H1 (cell line): ENCODE data around the gene LPAR6. TPM values are rescaled to one million over a fixed set of nuclear protein-coding genes. Genes with fewer than 3 reads are reported as not detected.

Experiments used
- CTCF ChIA-PET: fragments of 300-600 bp; sonication (Branson Sonifier 250); formaldehyde crosslinking; loops from one replicate; lab custom pipeline; 2021; ENCODE audit not compliant: partially characterized antibody; lab: Charles Lee
- POLR2A ChIA-PET: fragments of 300-600 bp; sonication (Branson Sonifier 250); formaldehyde crosslinking; loops from one replicate; lab custom pipeline; 2021; ENCODE audit warnings: inconsistent platforms; ENCODE audit not compliant: partially characterized antibody; lab: Charles Lee
- DNase-seq, 2 experiments: peaks; one replicate each; pipeline versions ENCODE4 v3.0.0 to v3.0.0-alpha.2; 2010 to 2022; ENCODE audit warnings: low spot score in 2 of 2, low read depth in 1 of 2, mixed read lengths in 1 of 2
- FAIRE-seq: peaks from 2 replicates; lab custom pipeline; 2011; peaks lifted over from hg19 to GRCh38; lab: Jason Lieb, UNC
- H2AFZ ChIP-seq: 2 replicates; pipeline ENCODE4 v1.8.1; 2012; ENCODE audit warnings: low read length, inconsistent platforms
- H2AK5ac ChIP-seq: 2 replicates; pipeline ENCODE4 v1.6.1; 2013; ENCODE audit warnings: low read depth, low read length
- H2BK120ac ChIP-seq: replicated peaks from 2 replicates; pipeline ENCODE3; 2013; ENCODE audit warnings: low read depth, low read length, inconsistent platforms
- H2BK12ac ChIP-seq: 2 replicates; pipeline ENCODE4 v1.6.1; 2013; ENCODE audit warnings: low read depth, low read length
- H2BK15ac ChIP-seq: 2 replicates; pipeline ENCODE4 v1.6.1; 2013; ENCODE audit warnings: low read length
- H2BK20ac ChIP-seq: 2 replicates; pipeline ENCODE4 v1.6.1; 2013; ENCODE audit warnings: low read length
- H2BK5ac ChIP-seq: 2 replicates; pipeline ENCODE4 v1.6.1; 2013; ENCODE audit warnings: low read depth, low read length
- H3K14ac ChIP-seq: 2 replicates; pipeline ENCODE4 v1.6.1; 2013; ENCODE audit warnings: inconsistent platforms; ENCODE audit not compliant: insufficient read length
- H3K18ac ChIP-seq: 2 replicates; pipeline ENCODE4 v1.6.1; 2013; ENCODE audit warnings: low read length; ENCODE audit errors: extremely low read depth
- H3K23ac ChIP-seq: 2 replicates; pipeline ENCODE4 v1.6.1; 2013; ENCODE audit warnings: inconsistent platforms; ENCODE audit not compliant: insufficient read length
- H3K23me2 ChIP-seq: 2 replicates; pipeline ENCODE4 v1.6.1; 2013; ENCODE audit warnings: low read depth, low read length
- H3K27ac ChIP-seq: 2 replicates; pipeline ENCODE4 v1.6.1; 2011; ENCODE audit warnings: low read depth, low read length, inconsistent platforms
- H3K27me3 ChIP-seq, 4 experiments: replicated peaks in 1 of 4; 1 replicate in 1 of 4; 2 replicates in 3 of 4; pipeline versions ENCODE4 v1.6.1 to v1.8.1; 2011 to 2013; ENCODE audit warnings: low read length in 3 of 4, mild to moderate bottlenecking in 3 of 4, inconsistent platforms in 2 of 4, mixed read lengths in 2 of 4, moderate library complexity in 1 of 4; ENCODE audit not compliant: control insufficient read depth in 3 of 4, insufficient read depth in 3 of 4; ENCODE audit errors: extremely low read depth in 1 of 4
- H3K36me3 ChIP-seq, 4 experiments: 2 replicates each; pipeline versions ENCODE4 v1.6.1 to v1.8.1; 2011 to 2013; ENCODE audit warnings: mild to moderate bottlenecking in 4 of 4, low read length in 3 of 4, moderate library complexity in 2 of 4, control low read depth in 1 of 4, inconsistent platforms in 1 of 4; ENCODE audit not compliant: insufficient read depth in 4 of 4, control insufficient read depth in 2 of 4
- H3K4ac ChIP-seq: replicated peaks from 2 replicates; pipeline ENCODE3; 2013; ENCODE audit warnings: low read length, low read depth, mixed read lengths, inconsistent platforms; ENCODE audit not compliant: insufficient read length
- H3K4me1 ChIP-seq, 4 experiments: replicated peaks in 1 of 4; 1 replicate in 1 of 4; 2 replicates in 3 of 4; pipeline versions ENCODE4 v1.6.1 to v1.8.1; 2011 to 2013; ENCODE audit warnings: low read length in 3 of 4, inconsistent platforms in 2 of 4, mixed read lengths in 1 of 4; ENCODE audit not compliant: insufficient read depth in 4 of 4, control insufficient read depth in 3 of 4
- H3K4me2 ChIP-seq, 2 experiments: 2 replicates each; pipeline versions ENCODE4 v1.6.1 to v1.8.1; 2011 to 2013; ENCODE audit warnings: low read depth in 2 of 2, low read length in 2 of 2, control low read depth in 1 of 2, inconsistent platforms in 1 of 2, mild to moderate bottlenecking in 1 of 2; ENCODE audit not compliant: insufficient read depth in 1 of 2
- H3K4me3 ChIP-seq, 4 experiments: fragments of 200-600, 300-600 bp in 1 of 4; sonication (generic), shearing (Covaris generic), sonication (Bioruptor Twin) in 1 of 4; 2 replicates each; pipeline versions ENCODE4 v1.5.1 to v1.8.1; 2011 to 2016; ENCODE audit warnings: low read length in 4 of 4, low read depth in 3 of 4, control low read depth in 2 of 4, inconsistent platforms in 2 of 4, mild to moderate bottlenecking in 2 of 4, mixed read lengths in 1 of 4, moderate library complexity in 1 of 4; ENCODE audit not compliant: insufficient read depth in 2 of 4; ENCODE audit errors: extremely low read depth in 1 of 4
- H3K56ac ChIP-seq: replicated peaks from 2 replicates; pipeline ENCODE3; 2013; ENCODE audit warnings: low read depth, mild to moderate bottlenecking, mixed read lengths, low read length, inconsistent platforms; ENCODE audit not compliant: insufficient read length
- H3K79me1 ChIP-seq: 2 replicates; pipeline ENCODE4 v1.6.1; 2013; ENCODE audit warnings: low read depth, low read length, control low read depth
- H3K79me2 ChIP-seq, 2 experiments: 2 replicates each; pipeline versions ENCODE4 v1.6.1 to v1.8.1; 2012 to 2013; ENCODE audit warnings: low read length in 2 of 2, mild to moderate bottlenecking in 2 of 2, inconsistent platforms in 1 of 2; ENCODE audit not compliant: insufficient read depth in 2 of 2, control insufficient read depth in 1 of 2
- H3K9ac ChIP-seq, 4 experiments: replicated peaks in 1 of 4; 1 replicate in 1 of 4; 2 replicates in 3 of 4; pipeline versions ENCODE4 v1.6.1 to v1.8.1; 2011 to 2013; ENCODE audit warnings: low read depth in 3 of 4, low read length in 3 of 4, control low read depth in 2 of 4, mild to moderate bottlenecking in 2 of 4, moderate library complexity in 2 of 4, inconsistent platforms in 1 of 4; ENCODE audit errors: extremely low read depth in 1 of 4
- H3K9me3 ChIP-seq, 2 experiments: 2 replicates each; pipeline versions ENCODE4 v1.6.1 to v1.8.1; 2012 to 2013; ENCODE audit warnings: mild to moderate bottlenecking in 2 of 2, moderate library complexity in 2 of 2, control low read depth in 1 of 2, inconsistent platforms in 1 of 2, low read depth in 1 of 2, low read length in 1 of 2, mixed read lengths in 1 of 2; ENCODE audit not compliant: insufficient read depth in 2 of 2
- H4K20me1 ChIP-seq, 2 experiments: replicated peaks in 1 of 2; 2 replicates each; pipeline versions ENCODE3 to v1.8.1; 2011 to 2013; ENCODE audit warnings: inconsistent platforms in 2 of 2, low read length in 2 of 2, mild to moderate bottlenecking in 1 of 2; ENCODE audit not compliant: insufficient read depth in 2 of 2, control insufficient read depth in 1 of 2
- H4K5ac ChIP-seq: 2 replicates; pipeline ENCODE4 v1.6.1; 2013; ENCODE audit warnings: low read length, low read depth, mixed read lengths, inconsistent platforms; ENCODE audit not compliant: insufficient read length
- H4K8ac ChIP-seq: 2 replicates; pipeline ENCODE4 v1.8.0; 2013; ENCODE audit warnings: mild to moderate bottlenecking, moderate library complexity, low read length, inconsistent platforms; ENCODE audit not compliant: insufficient read depth; ENCODE audit errors: extremely low read depth
- H4K91ac ChIP-seq: replicated peaks from 2 replicates; pipeline ENCODE3; 2013; ENCODE audit warnings: low read length, mixed read lengths, inconsistent platforms; ENCODE audit not compliant: insufficient read length
- EGR1 ChIP-seq: IDR thresholded peaks from 2 replicates; pipeline ENCODE4 v1.6.1; 2011; ENCODE audit warnings: low read depth, low read length, borderline replicate concordance
- PHF8 ChIP-seq: fragments of 200-600 bp; sonication (generic); conservative IDR thresholded peaks from 2 replicates; pipeline ENCODE4 v1.7.1; 2012; ENCODE audit warnings: low read depth, mild to moderate bottlenecking, inconsistent platforms, low read length, moderate library complexity
- RFX5 ChIP-seq: IDR thresholded peaks from 2 replicates; pipeline ENCODE4 v1.6.1; 2011; ENCODE audit warnings: low read depth, low read length, improper control_type of control experiment, borderline replicate concordance
- RXRA ChIP-seq: IDR thresholded peaks from 2 replicates; pipeline ENCODE4 v1.6.1; 2011; ENCODE audit warnings: low read depth, mild to moderate bottlenecking, low read length, moderate library complexity; ENCODE audit not compliant: insufficient read depth
- TAF7 ChIP-seq: optimal IDR thresholded peaks from 2 replicates; pipeline ENCODE3; 2011; ENCODE audit warnings: low read depth, mild to moderate bottlenecking, inconsistent platforms, low read length, moderate library complexity, borderline replicate concordance
- WGBS, 2 experiments: shearing (Covaris generic) in 1 of 2; methylation state at CpG; one replicate each; pipeline versions ENCODE4 v1.1.6 to v1.1.7; 2013 to 2015; ENCODE audit warnings: low lambda C conversion rate in 2 of 2, mixed read lengths in 2 of 2, inconsistent platforms in 1 of 2, low coverage in 1 of 2, missing lambda C conversion rate in 1 of 2; ENCODE audit not compliant: insufficient replicate concordance in 2 of 2, insufficient coverage in 1 of 2, insufficient read length in 1 of 2; ENCODE audit errors: extremely low coverage in 1 of 2, missing lambda C conversion rate in 1 of 2; 5-methylcytosine and 5-hydroxymethylcytosine counted together
- polyA plus RNA-seq, 7 experiments: library from polyadenylated mRNA; depleted of rRNA in 3 of 7; stranded (reverse) in 5 of 7; unstranded in 2 of 7; fragments of >200 nt in 5 of 7; fragments of 200-250 nt in 2 of 7; gene quantifications; 1 replicate in 5 of 7; 2 replicates in 1 of 7; 4 replicates in 1 of 7; pipeline versions ENCODE4 v1.2.1 to v1.2.3, GENCODE V29; 2011 to 2013; ENCODE audit warnings: missing spikeins in 2 of 7, mixed read lengths in 2 of 7
- total RNA-seq: library from RNA; stranded (reverse); fragmentation: NEBNext Ultra II Directional; extraction: Animal tissue kit (Norgen Biotek cat#: 25700); gene quantifications from 2 replicates; pipeline ENCODE4 v1.2.1, GENCODE V29; 2021

LPAR6 gene
- total and polyA plus RNA-seq, 2 of the 8 experiments (the other 6 are each of a cell fraction or from before 2014, with no cell fraction given): 0.50 to 0.97 TPM

DNA sequence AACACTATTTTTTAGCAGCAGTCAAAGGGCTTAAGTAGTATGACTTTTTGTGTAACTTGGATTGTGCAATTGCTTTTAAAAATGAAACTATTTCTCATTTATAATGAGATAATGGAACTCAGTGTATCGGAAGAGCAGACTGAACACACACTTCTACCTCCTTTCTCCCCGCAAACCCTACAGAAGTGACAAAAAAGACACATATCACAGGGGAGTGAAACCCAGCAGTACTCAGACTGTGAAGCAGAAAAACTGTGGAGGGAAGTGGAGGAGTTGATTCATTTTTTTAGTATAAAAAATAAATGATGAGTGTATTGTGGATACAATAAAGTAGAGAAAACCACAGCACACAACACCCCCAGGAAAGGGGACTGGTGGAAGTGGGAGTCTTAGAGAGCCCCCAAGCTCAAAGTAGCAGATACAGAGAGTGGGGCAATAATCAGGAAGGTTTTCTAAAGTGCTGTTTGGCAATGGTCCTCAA, 9.7 kb downstream of the LPAR6 start:
- Histone ChIP-seq H3K18ac (no peak overlapping the region), H4K8ac (no peak overlapping the region), H2BK20ac (no peak overlapping the region), H3K79me1 (no peaks in the 10 kb centered on the region), H4K91ac (no peak overlapping the region), H3K27me3 (no peaks in the 10 kb centered on the region), H3K36me3 (no peaks in the 10 kb centered on the region), H3K14ac (no peak overlapping the region)
- no peak for DNase-seq
- no peak for FAIRE-seq
- POLR2A ChIA-PET: no interaction called here
- TF ChIP-seq EGR1: no peak
- no peak for TF ChIP-seq TAF7
- no peak for TF ChIP-seq PHF8
- TF ChIP-seq RFX5: no peak
- TF ChIP-seq RXRA: no peak
- TF ChIP-seq, all 59 proteins: peak for 0
- Histone ChIP-seq H3K56ac (no peak overlapping the region), H3K9me3 (no peaks in the 10 kb centered on the region), H4K5ac (no peak overlapping the region), H3K27ac (no peak overlapping the region), H3K4me2 (no peak overlapping the region), H3K9ac (no peak overlapping the region), H3K23me2 (no peaks in the 10 kb centered on the region), H3K4me1 (no peaks in the 10 kb centered on the region), H2BK120ac (no peak overlapping the region), H2BK15ac (no peak overlapping the region), H2AK5ac (no peak overlapping the region), H2BK5ac (no peak overlapping the region), H2AFZ (no peak overlapping the region), H2BK12ac (no peak overlapping the region), H3K4me3 (no peak overlapping the region), H3K79me2 (no peaks in the 10 kb centered on the region), H3K23ac (no peak overlapping the region), H3K4ac (no peak overlapping the region), H4K20me1 (no peaks in the 10 kb centered on the region)
- WGBS, 2 experiments: 96% methylated on average over 2 of the region's 2 CpGs; no CpG with 5 or more reads in 1 of the 2 experiments
- CTCF ChIA-PET: interaction anchor here (1.1 kb wide), 1 partner anchor 234 kb away, joined by 3 read pairs; no protein-coding TSS in a partner anchor
